GM21447 (cell line): ENCODE results near the gene GID4.

Source experiments
- ATAC-seq: cut with Tn5 transposase; IDR thresholded peaks from one replicate; pipeline ENCODE4 v1.9.1; 2021; ENCODE audit not compliant: unreplicated experiment

The GID4 gene

DNA sequence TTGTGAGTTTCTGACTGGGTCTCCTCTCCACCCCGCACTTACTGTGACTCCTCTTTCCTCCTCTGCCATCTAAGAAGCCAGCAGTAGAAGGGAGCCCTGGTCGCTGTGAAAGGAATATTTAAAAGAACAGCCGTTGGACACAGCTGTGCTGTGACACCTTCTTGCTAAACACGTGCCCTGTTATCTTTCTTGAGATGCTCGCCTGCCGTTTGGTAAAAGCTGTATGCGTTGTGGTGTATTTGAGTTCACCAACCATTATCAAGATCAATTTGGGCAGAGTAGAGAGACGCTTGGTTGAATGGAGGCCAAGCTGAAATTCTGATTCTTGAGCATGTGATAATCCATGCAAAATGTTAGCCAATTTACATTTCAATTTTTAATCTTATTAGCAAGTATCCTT is 3.8 kb downstream of the GID4 start:
- ATAC-seq = no peak

DNA sequence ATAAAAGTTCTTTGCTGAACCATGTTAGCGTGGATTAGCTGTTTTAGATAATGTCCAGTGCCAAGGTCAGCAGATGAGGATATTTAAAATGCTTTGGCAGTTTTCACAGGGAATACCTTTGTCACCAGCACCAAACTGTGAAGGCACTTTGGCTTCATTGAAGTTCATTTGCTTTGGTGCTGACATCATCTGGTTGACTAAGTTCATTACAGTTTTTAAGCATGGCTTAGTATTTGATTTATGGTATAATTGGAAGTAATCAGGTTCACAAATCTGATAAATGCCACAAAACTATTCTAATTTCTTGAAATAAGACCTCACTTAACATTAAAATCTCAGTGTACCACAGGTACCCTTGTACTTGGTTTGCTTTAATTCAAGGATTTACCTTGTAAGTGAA is 4.3 kb downstream of the GID4 start:
- no peak for ATAC-seq

DNA sequence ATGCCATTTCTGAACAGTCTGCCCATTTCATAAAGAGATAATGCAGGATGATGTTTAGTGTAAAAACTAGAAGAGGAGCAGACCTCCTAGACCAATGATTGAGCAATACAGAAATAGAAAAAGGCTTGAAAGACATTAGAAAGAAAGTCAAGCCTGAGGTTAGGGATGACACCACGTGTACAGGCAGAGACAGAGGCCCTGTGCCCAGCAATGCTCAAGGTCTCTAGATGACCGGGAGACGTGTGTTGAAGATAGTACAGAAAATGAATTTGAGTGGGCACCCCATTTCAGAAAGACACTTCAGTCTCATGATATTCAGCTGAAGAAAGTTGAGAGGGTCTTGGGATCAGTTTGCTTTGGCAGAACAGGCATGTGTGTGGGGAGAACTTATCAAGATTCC is 5.4 kb downstream of the GID4 start:
- ATAC-seq = no peak

DNA sequence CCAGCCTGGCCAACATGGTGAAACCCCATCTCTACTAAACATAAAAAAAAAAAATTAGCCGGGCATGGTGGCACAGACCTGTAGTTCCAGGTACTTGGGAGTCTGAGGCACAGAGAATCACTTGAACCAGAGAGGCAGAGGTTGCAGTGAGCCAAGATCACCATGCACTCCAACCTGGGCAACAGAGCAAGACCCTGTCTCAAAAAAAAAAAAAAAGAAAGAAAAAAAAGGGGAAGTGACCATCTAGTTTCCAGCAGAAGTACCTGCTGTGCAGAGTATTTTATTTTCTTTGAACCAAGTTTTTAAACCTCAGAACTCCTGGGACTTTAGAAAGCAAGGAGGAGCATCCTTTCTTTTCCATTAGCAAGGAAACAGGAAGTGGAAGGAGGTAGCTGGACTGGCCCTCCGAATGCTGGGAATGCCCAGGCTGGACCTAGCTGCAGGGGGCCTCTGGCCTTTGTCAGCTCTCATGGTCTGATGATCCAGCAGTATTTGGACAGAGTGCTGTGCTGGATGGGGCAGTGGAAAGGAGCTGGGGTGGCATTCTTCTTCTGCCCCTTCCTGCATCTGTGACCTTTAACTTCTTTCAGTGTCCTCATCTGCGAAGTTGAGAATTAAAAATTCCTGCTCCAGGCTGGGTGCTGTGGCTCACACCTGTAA is 6.6 kb downstream of the GID4 start:
- ATAC-seq = no peak

DNA sequence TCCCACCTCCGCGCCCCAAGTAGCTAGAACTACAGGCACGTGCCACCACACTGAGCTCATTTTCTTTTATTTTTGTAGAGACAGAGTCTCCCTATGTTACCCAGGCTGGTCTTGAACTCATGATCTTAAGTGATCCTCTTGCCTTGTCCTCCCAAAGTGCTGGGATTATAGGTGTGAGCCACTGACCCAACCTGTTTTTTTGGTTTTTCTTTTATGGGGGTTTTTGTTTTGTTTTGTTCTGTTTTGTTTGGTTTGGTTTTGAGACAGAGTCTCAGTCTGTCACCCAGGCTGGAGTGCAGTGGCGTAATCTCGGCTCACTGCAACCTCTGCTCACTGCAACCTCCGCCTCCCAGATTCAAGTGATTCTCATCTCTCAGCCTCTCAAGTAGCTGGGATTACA is 16.4 kb downstream of the GID4 start:
- no peak for ATAC-seq

DNA sequence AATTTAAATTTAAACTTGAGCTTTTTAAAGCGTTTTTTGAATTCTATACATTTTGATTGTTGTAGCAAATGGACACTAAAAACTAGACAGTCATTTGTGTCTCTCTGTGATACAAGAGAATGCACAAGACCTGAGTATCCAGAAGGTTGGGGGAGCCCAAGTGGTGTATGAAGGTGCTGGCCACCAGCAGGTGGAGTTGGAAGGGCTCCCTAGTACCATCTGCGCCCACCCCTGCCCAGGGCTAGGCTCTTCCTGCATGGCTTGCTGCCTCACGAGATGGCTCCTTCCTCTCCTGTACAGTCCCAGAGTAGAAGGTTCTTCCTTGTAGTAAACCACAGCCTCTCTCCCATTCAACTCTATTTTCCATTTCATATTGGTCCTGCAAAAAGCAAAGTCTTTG is 17.0 kb downstream of the GID4 start:
- ATAC-seq = no peak

DNA sequence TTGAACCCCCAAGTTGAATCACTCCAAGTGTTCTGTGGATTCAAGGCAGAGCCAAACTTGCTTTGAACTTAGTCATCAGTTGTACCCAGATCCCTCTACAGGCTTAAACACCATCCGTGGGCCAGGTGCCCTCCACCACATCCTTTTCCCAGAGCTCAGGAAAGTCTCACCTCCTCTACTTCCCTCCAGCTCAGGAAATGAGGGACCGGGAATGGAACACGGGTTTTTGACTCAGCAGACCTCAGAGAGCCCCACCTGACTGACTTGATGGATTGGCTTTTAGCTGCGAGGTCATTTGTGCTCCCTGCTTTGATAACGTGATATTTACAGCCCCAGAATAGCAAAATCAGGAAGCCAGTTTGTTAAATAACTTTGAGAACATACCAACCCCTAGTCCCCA is 20.1 kb downstream of the GID4 start:
- no peak for ATAC-seq

DNA sequence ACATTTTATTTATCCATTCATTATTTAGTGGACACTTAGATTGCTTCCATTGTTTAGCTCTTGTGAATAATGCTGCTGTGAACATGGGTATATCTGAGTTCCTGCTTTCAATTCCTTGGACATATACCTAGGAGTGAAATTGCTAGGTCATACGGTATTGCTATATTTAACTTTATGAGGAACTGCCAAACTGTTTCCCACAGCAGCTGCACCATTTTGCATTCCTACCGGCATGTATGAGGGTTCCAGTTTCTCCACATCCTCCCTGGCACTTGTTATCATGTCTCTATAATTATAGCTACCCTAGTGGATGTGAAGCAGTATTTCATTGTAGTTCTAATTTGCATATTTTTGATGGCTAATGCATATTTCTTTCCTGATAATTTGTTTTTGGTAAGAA is 24.8 kb downstream of the GID4 start:
- ATAC-seq = no peak

DNA sequence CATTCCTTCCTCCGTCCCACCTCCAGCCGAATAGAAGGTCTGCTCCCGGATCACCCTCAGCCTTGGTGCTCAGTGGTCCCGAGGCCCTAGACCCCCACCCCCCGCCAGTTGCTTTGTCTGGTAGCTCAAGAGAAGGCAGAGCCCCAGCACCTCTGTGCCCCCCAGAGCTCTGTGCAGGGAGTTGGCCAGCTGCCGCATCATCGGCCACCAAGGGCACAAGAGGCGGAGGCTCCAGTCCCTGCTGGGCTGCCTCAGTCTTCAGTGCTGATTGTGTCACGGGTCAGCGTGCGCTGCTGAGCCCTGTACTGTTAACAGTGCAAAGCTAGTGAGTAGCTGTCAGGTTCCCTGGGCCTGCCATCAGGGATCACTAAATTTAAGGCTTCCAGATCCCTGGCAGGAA is 26.3 kb downstream of the GID4 start:
- ATAC-seq = no peak

DNA sequence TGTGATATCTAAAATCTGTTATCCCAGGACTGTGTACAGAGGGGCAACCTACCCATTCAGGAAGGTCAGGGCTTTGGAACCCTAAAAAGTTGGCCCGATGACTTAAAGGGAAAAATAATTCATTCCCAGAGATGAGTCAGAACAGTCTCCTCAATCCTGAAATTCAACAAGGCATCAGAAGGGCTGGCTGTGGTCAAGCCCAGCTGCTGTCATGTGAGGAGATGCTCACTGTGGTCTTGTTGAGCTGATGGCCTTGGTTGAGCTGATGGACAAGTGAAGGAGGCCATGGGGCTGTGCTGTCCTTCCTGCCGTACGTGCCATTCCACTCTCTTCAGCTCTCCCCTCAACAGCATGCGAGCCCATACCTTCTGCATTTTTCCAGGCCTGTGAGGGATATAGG is 27.7 kb downstream of the GID4 start:
- no peak for ATAC-seq

DNA sequence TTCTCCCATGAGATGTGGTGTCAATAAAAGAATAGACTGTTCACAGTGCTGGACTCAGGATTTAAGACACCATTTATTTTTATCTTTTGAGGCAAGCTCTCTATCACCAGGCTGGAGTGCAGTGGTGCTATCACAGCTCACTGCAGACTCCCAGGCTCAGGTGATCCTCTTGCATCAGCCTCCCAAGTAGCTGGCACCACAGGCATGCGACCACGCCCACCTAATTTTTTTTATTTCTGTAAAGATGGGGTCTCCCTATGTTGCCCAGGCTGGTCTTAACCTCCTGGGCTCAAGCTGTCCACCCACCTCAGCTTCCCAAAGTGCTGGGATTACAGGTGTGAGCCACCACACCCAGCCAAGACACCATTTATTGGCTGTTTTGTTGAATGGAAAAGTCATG is 29.9 kb downstream of the GID4 start:
- no peak for ATAC-seq

DNA sequence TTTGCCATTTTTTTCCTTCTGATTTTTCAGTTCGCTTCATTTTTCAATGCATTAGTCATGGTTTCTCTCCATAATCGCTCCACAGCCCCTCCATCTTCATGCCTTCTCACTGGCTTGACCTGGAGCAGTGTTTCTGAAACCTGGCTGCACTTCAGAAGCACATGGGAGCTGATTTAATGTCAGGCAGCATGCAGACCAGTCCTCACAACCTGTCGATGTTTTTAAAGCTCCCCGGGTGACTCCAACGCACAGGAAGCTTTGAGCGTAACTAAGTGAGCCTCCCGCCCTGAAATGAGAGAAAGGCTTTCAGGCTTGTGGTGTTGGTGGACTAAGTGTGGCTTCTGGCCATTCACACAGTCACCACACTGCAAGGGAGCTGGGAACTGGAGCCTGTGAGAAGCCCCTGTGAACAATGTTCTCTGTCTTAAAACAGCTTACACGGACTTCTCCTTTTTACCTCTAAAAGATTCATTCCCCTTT is 31.7 kb downstream of the GID4 start:
- ATAC-seq = no peak

DNA sequence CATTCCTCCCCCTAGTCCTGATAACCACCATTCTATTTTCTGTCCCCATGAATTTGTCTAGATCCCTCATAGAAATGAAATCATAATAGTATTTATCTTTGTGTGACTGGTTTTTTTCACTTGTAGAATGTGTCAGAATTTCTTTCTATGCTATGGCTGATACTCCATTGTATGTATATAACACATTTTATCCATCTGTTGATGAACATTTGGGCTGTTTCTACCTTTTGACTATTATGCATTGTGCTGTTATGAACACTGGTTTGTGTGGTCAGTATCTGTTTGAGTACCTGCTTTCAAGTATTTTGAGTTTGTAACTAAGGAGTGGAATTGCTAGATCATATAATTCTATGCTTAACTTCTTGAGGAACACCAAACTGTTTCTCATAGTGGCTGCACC is 32.5 kb downstream of the GID4 start:
- no peak for ATAC-seq

DNA sequence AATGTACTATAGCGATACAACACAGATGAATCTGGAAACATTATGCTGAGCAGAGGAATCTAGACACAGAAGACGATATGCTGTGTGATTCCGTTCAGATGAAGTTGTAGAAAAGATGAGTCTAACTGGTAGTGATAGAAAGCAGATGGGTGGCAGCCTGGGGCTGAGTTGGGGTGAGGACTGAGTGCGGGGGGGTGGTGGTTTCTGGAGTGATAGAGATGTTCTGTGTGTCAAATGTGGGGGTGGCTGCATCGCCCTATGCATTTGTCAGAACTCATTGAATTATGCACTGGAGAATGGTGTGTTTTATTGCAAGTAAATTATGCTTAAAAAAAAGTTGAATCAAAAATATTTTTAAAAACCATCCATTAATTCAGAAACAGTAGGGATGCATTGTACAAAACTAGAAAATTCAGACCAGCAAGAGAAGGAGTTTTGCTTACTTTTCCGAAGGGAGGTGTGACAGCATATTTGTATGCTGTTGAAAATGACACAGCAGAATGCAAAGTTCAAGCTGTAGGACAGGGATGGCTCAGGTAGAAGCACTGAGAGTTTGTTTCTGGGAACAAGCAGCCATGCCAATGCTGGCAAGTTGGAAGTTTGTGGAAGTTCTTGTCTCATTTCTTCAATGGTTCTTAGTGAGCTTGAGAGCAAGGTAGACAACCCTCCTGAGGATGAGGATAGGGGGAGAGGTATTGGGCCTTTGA is 35.5 kb downstream of the GID4 start:
- no peak for ATAC-seq

DNA sequence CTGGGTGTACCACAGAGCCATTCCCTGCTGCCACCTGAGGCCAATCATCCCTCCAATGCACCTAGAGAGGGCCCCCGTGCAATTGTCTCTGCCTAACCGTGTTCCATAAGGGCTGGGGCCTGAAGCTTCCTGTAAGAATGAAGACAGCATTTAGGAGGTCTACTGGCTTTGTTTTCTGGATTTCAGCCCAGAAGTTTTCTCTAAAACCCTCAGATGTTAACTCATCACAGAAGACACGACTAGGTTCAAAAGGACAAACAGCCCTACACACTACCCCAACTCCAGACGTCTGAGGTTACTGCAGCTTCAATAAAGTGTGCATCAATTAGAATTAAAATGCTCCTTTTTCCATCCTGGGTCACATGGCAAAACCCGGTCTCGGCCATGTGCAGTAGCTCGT is 37.7 kb downstream of the GID4 start:
- no peak for ATAC-seq

DNA sequence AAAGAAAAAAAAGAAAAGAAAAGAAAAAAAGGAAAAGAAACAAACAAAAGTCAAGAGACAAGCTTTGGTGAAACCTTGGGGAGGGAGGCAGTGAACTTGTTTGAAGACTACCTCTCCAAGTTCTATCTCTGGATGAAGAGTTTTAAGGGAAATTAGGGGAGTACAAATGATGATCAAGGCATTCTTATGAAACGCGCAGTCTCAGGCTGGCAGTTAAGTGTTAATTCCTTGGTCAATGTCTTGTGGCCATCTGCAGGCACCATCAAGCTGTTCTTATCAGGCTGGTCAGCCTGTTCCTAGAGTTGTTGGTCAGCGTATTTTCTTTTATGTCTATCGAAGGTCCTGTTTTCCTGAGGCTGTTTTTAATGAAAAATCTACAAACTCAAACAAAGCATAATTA is 40.3 kb downstream of the GID4 start:
- ATAC-seq = no peak

DNA sequence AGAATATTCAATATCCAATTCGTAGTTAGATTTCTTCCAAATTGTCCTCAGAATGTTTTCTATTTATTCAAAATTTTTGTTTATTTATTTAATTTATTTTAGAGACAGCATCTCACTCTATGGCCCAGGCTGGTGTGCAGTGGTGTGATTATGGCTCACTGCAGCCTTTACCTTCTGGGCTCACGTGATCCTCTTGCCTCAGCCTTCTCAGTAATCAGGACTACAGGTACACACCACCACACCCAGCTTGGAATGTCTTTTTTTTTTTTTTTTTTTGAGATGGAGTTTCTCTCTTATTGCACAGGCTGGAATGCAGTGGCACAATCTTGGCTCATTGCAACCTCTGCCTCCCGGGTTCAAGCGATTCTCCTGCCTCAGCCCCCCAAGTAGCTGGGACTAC is 45.0 kb downstream of the GID4 start:
- ATAC-seq = no peak

DNA sequence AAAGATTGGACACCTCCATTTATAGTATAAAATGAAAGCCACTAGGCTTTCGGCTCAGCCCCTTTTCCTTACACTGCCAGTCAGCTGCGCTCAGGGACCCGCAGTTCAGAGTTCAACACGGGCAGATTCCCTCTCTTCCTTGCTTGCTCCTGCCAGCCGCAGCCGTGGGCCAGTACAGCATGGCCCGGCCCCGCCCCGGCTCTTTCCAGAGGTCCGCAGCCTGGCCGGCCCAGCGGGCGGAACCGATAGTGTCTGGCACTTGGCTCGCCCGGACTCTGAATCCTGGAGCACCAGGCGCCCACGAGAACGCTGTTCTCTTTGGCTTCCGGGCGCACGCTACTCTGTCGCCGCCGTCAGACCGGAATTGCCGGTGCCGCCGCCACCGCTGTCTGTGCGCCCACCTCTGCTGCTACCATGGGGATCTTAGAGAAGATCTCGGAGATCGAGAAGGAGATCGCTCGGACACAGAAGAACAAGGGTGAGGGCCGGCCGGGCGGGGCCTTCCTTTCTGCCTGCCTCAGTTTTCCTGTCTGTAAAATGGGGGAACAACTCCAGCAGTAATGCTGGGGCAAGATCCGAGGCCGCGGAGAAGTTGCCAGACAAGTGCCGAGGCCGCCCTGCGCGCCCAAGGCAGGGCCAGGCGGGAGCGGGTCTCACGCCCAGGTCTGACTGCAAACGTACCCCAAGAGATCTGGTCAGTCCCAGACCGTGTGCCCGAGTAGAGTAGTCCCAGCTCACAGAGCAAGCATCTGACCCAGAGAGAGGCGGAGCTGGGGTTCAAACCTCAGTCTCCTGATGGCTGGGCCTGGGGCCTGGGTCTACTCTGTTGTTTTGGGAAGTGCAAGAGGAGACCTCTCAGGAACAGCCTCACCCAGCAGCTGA is 48.6 kb downstream of the GID4 start, which contains the start of gene DRG2:
DRG2 (plus strand) TSS at position 339 of the 882 bp plus-strand sequence; CDS start at position 415, 76 bp downstream.
- ATAC-seq = peak; percentile 76

DNA sequence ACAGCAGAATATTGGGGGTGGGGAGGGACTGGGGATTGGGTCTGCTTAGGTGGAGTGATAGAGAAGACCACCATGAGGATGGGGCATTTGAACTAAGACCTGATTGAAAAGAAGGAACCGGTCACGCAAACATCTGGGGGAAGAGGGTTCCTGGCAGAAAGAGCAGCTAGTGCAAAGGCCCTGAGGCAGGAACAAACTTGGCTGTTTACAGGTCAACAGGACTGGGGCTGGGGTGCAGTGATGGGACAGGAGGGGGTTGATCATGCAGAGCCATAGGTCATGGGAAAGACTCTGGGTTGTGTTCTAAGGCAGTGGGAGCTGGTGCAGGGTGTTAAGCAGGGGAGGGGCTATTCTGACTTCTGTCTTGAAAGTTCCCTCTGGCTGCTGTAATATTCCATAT is 50.4 kb downstream of the GID4 start:
- no peak for ATAC-seq

DNA sequence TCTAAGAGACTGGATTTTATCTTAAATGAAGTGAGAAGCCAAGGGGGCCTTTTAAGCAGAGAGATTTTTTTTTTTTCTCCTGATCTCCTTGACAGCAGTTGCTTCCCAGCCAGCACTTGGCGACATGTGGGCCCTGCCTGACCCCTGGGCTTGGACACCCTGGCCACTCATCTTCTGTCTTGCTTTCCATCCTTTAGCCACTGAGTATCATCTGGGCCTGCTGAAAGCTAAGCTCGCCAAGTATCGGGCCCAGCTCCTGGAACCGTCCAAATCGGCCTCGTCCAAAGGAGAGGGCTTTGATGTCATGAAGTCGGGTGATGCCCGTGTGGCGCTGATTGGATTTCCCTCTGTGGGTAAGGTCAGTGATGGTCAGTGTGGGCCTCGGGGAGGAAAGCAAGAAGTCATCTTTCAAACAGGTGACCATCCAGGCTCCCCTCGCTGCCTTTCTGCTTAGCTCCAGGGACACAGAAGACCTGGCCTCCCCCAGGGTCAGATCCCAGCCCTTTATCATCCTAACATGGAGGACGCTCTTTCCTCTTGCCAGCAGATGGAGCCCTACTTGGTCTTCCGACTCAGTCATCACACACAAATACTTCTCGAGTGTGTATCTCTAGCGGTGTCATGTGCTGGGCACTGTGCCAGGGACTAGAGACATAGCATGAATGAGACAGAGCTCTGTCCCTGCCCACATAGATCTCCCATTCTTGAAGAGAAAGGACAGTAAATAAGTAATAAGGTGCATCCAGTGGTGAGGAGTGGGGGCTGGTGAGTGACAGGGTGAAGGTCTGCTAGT is 54.6 kb downstream of the GID4 start:
- ATAC-seq = no peak

DNA sequence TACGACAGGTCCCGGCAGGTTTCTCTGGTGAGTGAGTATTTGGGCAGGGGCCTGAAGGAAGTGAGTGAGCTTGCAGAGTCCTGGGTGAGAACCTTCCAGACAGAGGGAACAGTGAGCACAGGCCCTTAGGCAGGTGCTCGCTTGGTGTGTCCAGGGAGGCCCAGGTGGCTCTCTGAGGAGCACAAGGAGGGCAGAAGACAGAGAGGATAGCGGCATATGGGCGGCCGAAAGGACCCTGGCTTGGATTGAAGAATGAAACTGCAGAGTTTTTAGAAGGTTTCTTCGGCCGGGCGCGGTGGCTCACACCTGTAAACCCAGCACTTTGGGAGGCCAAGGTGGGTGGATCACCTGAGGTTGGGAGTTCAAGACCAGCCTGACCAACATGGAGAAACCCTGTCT is 55.2 kb downstream of the GID4 start:
- no peak for ATAC-seq
